Kasumi-1 (cell line): ENCODE results near the gene METTL9.
"Not testable (repeated sequence)": the region's sequence is repeated elsewhere in the genome, so short reads cannot be mapped to it uniquely, and the experiment has no call there.

Experiments used
- DNase-seq, 2 experiments: peaks; one replicate each; lab custom pipeline; 2025; lab: John Stamatoyannopoulos, UW

Gene METTL9

DNA sequence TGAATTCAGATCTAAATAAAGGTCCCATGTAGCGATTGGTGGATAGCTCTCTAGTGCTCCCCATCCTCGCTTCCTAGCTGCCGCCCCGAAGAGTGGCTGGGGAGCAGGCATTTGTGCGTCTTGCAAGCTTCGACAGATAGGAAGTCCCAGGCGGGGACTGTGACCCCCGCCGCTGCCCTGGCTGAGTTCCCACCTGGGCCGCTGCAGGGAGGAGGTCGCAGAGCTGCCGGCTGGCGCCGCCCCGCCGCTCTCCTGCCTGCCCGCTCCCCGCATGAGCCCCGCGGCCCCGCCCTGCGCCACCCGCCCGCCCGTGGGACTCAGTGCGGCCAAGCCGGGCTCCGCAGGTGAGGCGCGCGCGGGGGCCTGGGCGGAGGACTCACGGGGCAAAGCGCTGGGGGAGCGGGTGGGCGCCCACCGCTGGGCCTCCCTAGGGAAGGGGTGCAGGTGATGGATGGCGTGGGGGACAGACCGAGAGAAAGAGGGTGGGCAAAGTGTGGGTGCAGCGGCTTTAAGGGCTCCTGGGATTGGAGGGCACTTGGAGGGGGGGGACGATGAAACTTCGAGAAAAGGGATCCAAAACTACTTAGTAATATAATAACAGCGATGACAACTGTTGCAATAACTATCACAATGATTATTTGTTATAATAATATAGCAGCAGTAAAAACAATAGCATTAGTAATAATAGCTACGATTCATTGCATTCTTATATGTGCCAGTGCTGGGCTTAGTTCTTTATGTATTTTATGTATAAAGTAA lies 64.7 kb downstream of the METTL9 start, which contains the start of gene OTOA:
Gene OTOA (plus strand): TSS at position 80 of the 759 bp plus-strand sequence. CDS start 14,547 bp downstream, outside the sequence.
- DNase-seq = no peak

GRCh38 chr16:21664801-21665492 lies 65.6 kb downstream of the METTL9 start:
- no peak for DNase-seq

GRCh38 chr16:21666772-21667171 lies 67.4 kb downstream of the METTL9 start:
- no peak for DNase-seq

GRCh38 chr16:21667575-21667974 lies 68.2 kb downstream of the METTL9 start:
- no peak for DNase-seq

- no peak for DNase-seq
Measured at GRCh38 chr16:21673469-21673868, 74.1 kb downstream of the METTL9 start.

- not testable (repeated sequence) for DNase-seq
Measured at GRCh38 chr16:21674456-21674855, 75.1 kb downstream of the METTL9 start.

GRCh38 chr16:21680714-21681113 lies 81.3 kb downstream of the METTL9 start:
- DNase-seq = not testable (repeated sequence)

- DNase-seq = no peak
Measured at GRCh38 chr16:21683184-21683583, 83.8 kb downstream of the METTL9 start.

GRCh38 chr16:21684199-21684598 lies 84.8 kb downstream of the METTL9 start:
- no peak for DNase-seq

DNA sequence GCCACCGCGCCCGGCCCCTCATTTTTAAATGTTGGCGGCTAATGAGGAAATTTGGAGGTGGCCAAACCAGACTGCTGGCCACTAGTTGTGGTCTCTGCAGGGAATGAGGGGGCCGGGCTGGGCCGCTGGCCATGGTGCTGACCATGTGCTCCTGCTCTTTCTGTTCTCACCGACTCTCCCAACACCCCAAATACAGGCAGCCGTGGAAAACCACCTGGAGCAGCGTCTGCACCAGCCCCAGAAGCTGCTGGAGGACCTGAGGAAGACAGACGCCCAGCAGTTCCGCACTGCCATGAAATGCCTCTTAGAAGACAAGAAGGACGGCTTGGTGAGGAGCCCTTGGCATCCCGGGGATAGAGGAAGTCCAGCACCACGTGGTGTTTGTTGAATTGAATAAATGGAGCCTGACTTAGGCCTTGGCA lies 85.7 kb downstream of the METTL9 start:
- DNase-seq = no peak

DNA sequence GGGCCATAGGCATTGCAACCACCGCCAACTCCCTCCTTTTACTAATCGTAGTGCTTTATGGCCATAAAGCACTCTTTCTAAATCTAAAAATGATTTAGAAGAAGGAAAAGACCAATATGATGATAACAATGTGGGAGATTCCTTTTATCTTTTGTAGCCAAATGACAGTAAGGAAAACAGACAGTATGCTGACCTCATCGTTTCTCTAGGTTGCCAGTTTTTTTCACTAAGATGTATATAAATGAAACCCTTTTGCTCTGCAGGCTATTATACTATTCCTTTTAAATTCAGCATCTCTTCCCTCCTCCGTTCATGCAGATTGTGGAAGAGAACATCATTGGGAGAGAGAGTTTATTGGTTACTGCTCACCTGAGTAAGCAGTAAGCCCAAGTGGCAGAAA lies 89.7 kb downstream of the METTL9 start:
- no peak for DNase-seq

- not testable (repeated sequence) for DNase-seq
Measured at GRCh38 chr16:21690967-21691366, 91.6 kb downstream of the METTL9 start.

- DNase-seq = no peak
Measured at GRCh38 chr16:21694609-21695008, 95.2 kb downstream of the METTL9 start.

- no peak for DNase-seq
Measured at GRCh38 chr16:21697032-21697431, 97.7 kb downstream of the METTL9 start.

GRCh38 chr16:21698169-21699032 lies 99.0 kb downstream of the METTL9 start:
- no peak for DNase-seq

- no peak for DNase-seq
Measured at GRCh38 chr16:21701271-21701670, 101.9 kb downstream of the METTL9 start.

DNA sequence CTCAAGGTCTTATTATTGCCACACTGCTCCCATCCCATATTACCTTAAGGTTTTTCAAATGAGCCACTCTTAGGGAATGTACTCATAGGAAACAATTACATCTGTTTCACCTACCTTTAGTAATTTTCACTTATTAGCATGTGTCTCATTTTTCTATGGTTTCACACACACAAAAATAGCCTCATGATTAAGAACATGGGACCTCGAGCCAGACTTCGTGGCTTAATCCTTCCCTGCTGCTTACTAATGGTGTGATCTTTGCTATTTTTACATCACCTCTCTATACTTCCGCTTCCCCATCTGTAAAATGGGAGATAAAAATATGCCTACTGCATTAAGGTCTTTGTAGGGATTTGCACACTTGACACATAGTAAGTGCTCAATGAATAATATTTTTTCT lies 102.9 kb downstream of the METTL9 start:
- no peak for DNase-seq

DNA sequence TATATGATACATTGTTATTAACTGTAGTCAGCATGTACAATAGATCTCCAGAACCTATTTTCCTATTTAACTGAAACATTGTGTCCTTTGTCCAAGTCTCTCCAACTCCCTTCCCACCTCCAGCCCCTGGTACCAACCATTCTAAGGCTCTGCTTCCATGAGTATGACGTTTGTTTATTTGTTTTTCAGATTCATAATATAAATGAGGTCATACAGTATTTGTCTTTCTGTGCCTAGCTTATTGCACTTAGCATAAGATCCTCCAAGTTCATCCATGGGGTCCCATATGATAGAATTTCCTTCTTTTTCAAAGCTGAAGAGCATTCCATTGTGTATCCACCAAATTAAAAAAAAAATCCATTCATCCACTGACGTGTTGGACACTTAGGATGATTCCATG lies 103.8 kb downstream of the METTL9 start:
- DNase-seq = no peak

GRCh38 chr16:21703589-21704174 lies 104.3 kb downstream of the METTL9 start:
- DNase-seq = no peak

DNA sequence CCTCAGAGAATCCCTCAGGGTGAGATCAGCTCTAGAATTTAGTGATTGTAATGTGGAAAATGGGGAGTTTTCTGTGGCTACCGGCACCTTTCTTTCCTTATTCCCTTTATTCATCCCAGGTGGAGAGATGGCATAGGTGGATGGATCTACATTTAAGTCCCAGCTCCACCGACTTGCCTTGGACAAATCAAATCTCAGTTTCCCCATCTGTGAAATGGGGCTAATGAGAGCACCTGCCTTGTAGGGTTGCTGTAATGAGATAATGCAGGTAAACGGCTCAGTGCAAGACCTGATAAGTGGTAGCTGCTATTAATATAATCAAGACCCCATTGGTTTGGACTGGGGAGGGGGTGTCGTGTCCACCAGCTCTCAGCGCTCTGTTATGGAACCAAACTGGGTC lies 104.9 kb downstream of the METTL9 start:
- no peak for DNase-seq

GRCh38 chr16:21704733-21705132 lies 105.4 kb downstream of the METTL9 start:
- DNase-seq = no peak
